Gastrocnemius medialis (tissue), 4 donors: ENCODE results near the gene UBE2G2. TPM values are rescaled to one million over a fixed set of nuclear protein-coding genes. Genes with fewer than 3 reads are reported as not detected.

ENCODE experiments used
- ATAC-seq, 2 donors: fragments of 150-250 bp; one replicate each; pipeline ENCODE4 v1.9.1; 2016
- DNase-seq, 2 donors: peaks; one replicate each; pipeline ENCODE4 v3.0.0-alpha.2; 2019
- H3K27ac ChIP-seq, 4 donors: fragments of 200-600 bp; sonication (generic); 1 replicate in 1 of 4; 2 replicates in 3 of 4; pipeline ENCODE4 v1.5.1; 2016 to 2018; ENCODE audit warnings: mild to moderate bottlenecking in 2 of 4, moderate library complexity in 1 of 4
- H3K27me3 ChIP-seq, 3 donors: fragments of 200-600 bp; sonication (generic) in 2 of 3; 1 replicate in 1 of 3; 2 replicates in 2 of 3; pipeline versions ENCODE4 v1.5.1 to v1.6.0; 2016 to 2019; ENCODE audit warnings: mild to moderate bottlenecking in 1 of 3, moderate library complexity in 1 of 3
- H3K36me3 ChIP-seq, 2 donors: fragments of 200-600 bp; sonication (generic) in 1 of 2; one replicate each; pipeline ENCODE4 v1.5.1; 2017 to 2018
- H3K4me1 ChIP-seq, 2 donors: fragments of 200-600 bp; sonication (generic) in 1 of 2; one replicate each; pipeline ENCODE4 v1.5.1; 2016 to 2017; ENCODE audit warnings: mild to moderate bottlenecking in 2 of 2
- H3K4me3 ChIP-seq, 4 donors: fragments of 200-600 bp; sonication (generic) in 3 of 4; 1 replicate in 1 of 4; 2 replicates in 3 of 4; pipeline ENCODE4 v1.5.1; 2016 to 2019; ENCODE audit warnings: mild to moderate bottlenecking in 2 of 4
- H3K9me3 ChIP-seq, 3 donors: fragments of 200-600 bp; sonication (generic) in 2 of 3; 1 replicate in 1 of 3; 2 replicates in 2 of 3; pipeline ENCODE4 v1.5.1; 2016 to 2019
- CTCF ChIP-seq, 5 experiments: fragments of 450-650 bp in 3 of 5; fragments of 200-600 bp in 2 of 5; sonication (generic) in 2 of 5; IDR thresholded peaks in 4 of 5; conservative IDR thresholded peaks in 1 of 5; 1 replicate in 4 of 5; 2 replicates in 1 of 5; pipeline ENCODE4 v1.5.1; 2016 to 2019; ENCODE audit warnings: antibody characterized with exemption in 5 of 5, mild to moderate bottlenecking in 3 of 5, moderate library complexity in 3 of 5
- POLR2A ChIP-seq, 2 donors: fragments of 450-650 bp; IDR thresholded peaks; one replicate each; pipeline ENCODE4 v1.6.1; 2017; ENCODE audit warnings: antibody characterized with exemption in 2 of 2, mild to moderate bottlenecking in 2 of 2, moderate library complexity in 2 of 2
- in situ Hi-C, 4 donors: fragments of 200-750 bp; cut with MboI; loops; one replicate each; pipeline versions ENCODE4 v1.15.0 to v1.8.0; 2017; ENCODE audit warnings: low sequenced_read_pairs in 4 of 4
- intact Hi-C: fragments of 100-400 bp; cut with DNase I; formaldehyde crosslinking; loops from one replicate; pipeline ENCODE4 v1.15.1; 2023; ENCODE audit warnings: low total_unique reads
- total RNA-seq, 4 donors: library from RNA; depleted of rRNA; stranded (reverse); fragments of >200 nt; gene quantifications; one replicate each; pipeline versions ENCODE4 v1.1.0 to v1.2.3, GENCODE V29; 2016

The UBE2G2 gene
- total RNA-seq, 4 donors from 2014 or later = 64.2 to 83.8 (median 73.3) TPM

- Histone ChIP-seq H3K4me1 (peaks cover 23 to 33% of the 10 kb centered on the region in 2 donors), H3K27me3 (no peaks in the 10 kb centered on the region), H3K27ac (no peak overlapping the region), H3K9me3 (no peaks in the 10 kb centered on the region), H3K36me3 (peaks cover 0 to 40% of the 10 kb centered on the region in 2 donors), H3K4me3 (no peak overlapping the region)
- in situ Hi-C loops = no loop called here
- intact Hi-C loops = loop anchor here (10.0 kb wide), 1 partner anchor 330 kb away; no protein-coding TSS in a partner anchor
- ATAC-seq (no peak), DNase-seq (no peak)
- TF ChIP-seq POLR2A (IDR thresholded peaks at IDR 0.05) (no peak), CTCF (IDR thresholded peaks at IDR 0.05 in 4 of 5, conservative IDR thresholded peaks at IDR 0.05 in 1 of 5) (no peak)
These were observed 3.1 kb upstream of the UBE2G2 start for GRCh38 chr21:44804762-44805161.

- H3K27me3 ChIP-seq = no peaks in the 10 kb centered on the region
- TF ChIP-seq POLR2A (IDR thresholded peaks at IDR 0.05) (no peak), CTCF (IDR thresholded peaks at IDR 0.05 in 4 of 5, conservative IDR thresholded peaks at IDR 0.05 in 1 of 5) (no peak)
- intact Hi-C loops = loop anchor here (10.0 kb wide), 1 partner anchor 331 kb away; no protein-coding TSS in a partner anchor
- peaks cover 23 to 39% of the 10 kb centered on the region in 2 donors for H3K4me1 ChIP-seq
- no peak overlapping the region for H3K4me3 ChIP-seq
- peaks cover 0 to 36% of the 10 kb centered on the region in 2 donors for H3K36me3 ChIP-seq
- no peak overlapping the region for H3K27ac ChIP-seq
- no peaks in the 10 kb centered on the region for H3K9me3 ChIP-seq
- ATAC-seq (no peak), DNase-seq (no peak)
- in situ Hi-C loops = no loop called here
These were observed 2.0 kb upstream of the UBE2G2 start for GRCh38 chr21:44803651-44804050.

- in situ Hi-C loops (no loop called here), intact Hi-C loops (loop anchor here (1.0 to 10.0 kb wide), 2 partner anchors 15 to 332 kb away; no protein-coding TSS in a partner anchor)
- H3K27ac ChIP-seq = peak overlapping the region; percentile 86 to 95 (median 90)
- peaks cover 0 to 27% of the 10 kb centered on the region in 2 donors for H3K36me3 ChIP-seq
- ATAC-seq (no peak), DNase-seq (no peak)
- no peaks in the 10 kb centered on the region for H3K9me3 ChIP-seq
- peak overlapping the region; percentile 80 to 91 (median 89) for H3K4me3 ChIP-seq
- peaks cover 23 to 39% of the 10 kb centered on the region in 2 donors for H3K4me1 ChIP-seq
- H3K27me3 ChIP-seq = no peaks in the 10 kb centered on the region
- TF ChIP-seq POLR2A (IDR thresholded peaks at IDR 0.05) (no peak), CTCF (IDR thresholded peaks at IDR 0.05 in 4 of 5, conservative IDR thresholded peaks at IDR 0.05 in 1 of 5) (no peak)
These were observed 955 bp upstream of the UBE2G2 start for GRCh38 chr21:44802396-44803153.

GRCh38 chr21:44800971-44801467, 601 bp downstream of the UBE2G2 start:
- TF ChIP-seq POLR2A (IDR thresholded peaks at IDR 0.05) (no peak), CTCF (IDR thresholded peaks at IDR 0.05 in 4 of 5, conservative IDR thresholded peaks at IDR 0.05 in 1 of 5) (peak in 3 of 5 experiments; percentile 38 to 53 (median 42))
- Histone ChIP-seq H3K36me3 (peaks cover 0 to 11% of the 10 kb centered on the region in 2 donors), H3K27me3 (no peaks in the 10 kb centered on the region), H3K27ac (peak overlapping the region; percentile 86 to 95 (median 90)), H3K4me1 (peaks cover 24 to 42% of the 10 kb centered on the region in 2 donors), H3K4me3 (peak overlapping the region; percentile 80 to 91 (median 89)), H3K9me3 (no peaks in the 10 kb centered on the region)
- in situ Hi-C loops = no loop called here
- intact Hi-C loops = loop anchor here (1.0 to 10.0 kb wide), 3 partner anchors 74 to 334 kb away; no protein-coding TSS in a partner anchor
- DNase-seq (no peak), ATAC-seq (peak; percentile 77 to 85)
